H9 (cell line): ENCODE measurements around the gene CAV2. TPM values are rescaled to one million over a fixed set of nuclear protein-coding genes. Genes with fewer than 3 reads are reported as not detected.

Experiments
- DNase-seq: peaks from one replicate; pipeline ENCODE4 v3.0.0-alpha.2; 2017
- H2AFZ ChIP-seq: one replicate; pipeline ENCODE4 v1.6.1; 2013; ENCODE audit warnings: mild to moderate bottlenecking, low read length, control low read depth, moderate library complexity
- H2AK5ac ChIP-seq: 2 replicates; pipeline ENCODE4 v1.6.1; 2013; ENCODE audit warnings: low read length, control low read depth, mixed read lengths; ENCODE audit not compliant: insufficient read length
- H2BK120ac ChIP-seq: one replicate; pipeline ENCODE4 v1.6.1; 2013; ENCODE audit warnings: low read depth, mild to moderate bottlenecking, low read length, control low read depth, inconsistent platforms; ENCODE audit not compliant: poor library complexity, severe bottlenecking
- H2BK12ac ChIP-seq: 2 replicates; pipeline ENCODE4 v1.6.1; 2013; ENCODE audit warnings: low read length, control low read depth, mixed read lengths, low read depth; ENCODE audit not compliant: insufficient read length
- H2BK15ac ChIP-seq: 2 replicates; pipeline ENCODE4 v1.6.1; 2013; ENCODE audit warnings: low read depth, low read length, control low read depth
- H2BK20ac ChIP-seq: one replicate; pipeline ENCODE4 v1.6.1; 2013; ENCODE audit warnings: low read depth, mild to moderate bottlenecking, low read length, control low read depth, inconsistent platforms; ENCODE audit not compliant: poor library complexity, severe bottlenecking
- H2BK5ac ChIP-seq: 2 replicates; pipeline ENCODE4 v1.6.1; 2013; ENCODE audit warnings: low read length, control low read depth, mixed read lengths; ENCODE audit not compliant: insufficient read length
- H3K14ac ChIP-seq: 2 replicates; pipeline ENCODE4 v1.6.1; 2013; ENCODE audit warnings: low read length, control low read depth; ENCODE audit not compliant: insufficient read depth
- H3K18ac ChIP-seq: 2 replicates; pipeline ENCODE4 v1.6.1; 2013; ENCODE audit warnings: low read depth, mild to moderate bottlenecking, mixed read lengths, low read length, control low read depth; ENCODE audit not compliant: insufficient read length
- H3K23ac ChIP-seq: 2 replicates; pipeline ENCODE4 v1.6.1; 2013; ENCODE audit warnings: low read length, control low read depth, mixed read lengths, low read depth; ENCODE audit not compliant: insufficient read length
- H3K23me2 ChIP-seq: 2 replicates; pipeline ENCODE4 v1.6.1; 2013; ENCODE audit warnings: low read depth, mild to moderate bottlenecking, mixed read lengths, low read length, control low read depth; ENCODE audit not compliant: insufficient read length, poor library complexity, severe bottlenecking
- H3K27ac ChIP-seq: 2 replicates; pipeline ENCODE4 v1.5.1; 2013; ENCODE audit warnings: low read length, control low read depth, mixed read lengths, low read depth; ENCODE audit not compliant: insufficient read length
- H3K27me3 ChIP-seq: 2 replicates; pipeline ENCODE4 v1.6.1; 2013; ENCODE audit warnings: low read length, control low read depth, inconsistent platforms; ENCODE audit not compliant: insufficient read depth
- H3K4ac ChIP-seq: 2 replicates; pipeline ENCODE4 v1.6.1; 2013; ENCODE audit warnings: low read depth, mild to moderate bottlenecking, control low read depth, inconsistent platforms, low read length, moderate library complexity
- H3K4me1 ChIP-seq: 2 replicates; pipeline ENCODE4 v1.6.1; 2013; ENCODE audit warnings: low read length, control low read depth, inconsistent platforms; ENCODE audit not compliant: insufficient read depth
- H3K4me2 ChIP-seq: 2 replicates; pipeline ENCODE4 v1.6.1; 2013; ENCODE audit warnings: low read length, control low read depth, mixed read lengths; ENCODE audit not compliant: insufficient read length, insufficient read depth
- H3K56ac ChIP-seq: 2 replicates; pipeline ENCODE4 v1.6.1; 2013; ENCODE audit warnings: low read depth, mild to moderate bottlenecking, mixed read lengths, low read length, control low read depth; ENCODE audit not compliant: insufficient read length
- H3K79me1 ChIP-seq: 2 replicates; pipeline ENCODE4 v1.6.1; 2013; ENCODE audit warnings: low read depth, mild to moderate bottlenecking, moderate library complexity, low read length, control low read depth, inconsistent platforms; ENCODE audit not compliant: insufficient read depth, poor library complexity, severe bottlenecking
- H3K79me2 ChIP-seq: 2 replicates; pipeline ENCODE4 v1.6.1; 2013; ENCODE audit warnings: low read length, control low read depth, inconsistent platforms; ENCODE audit not compliant: insufficient read depth
- H3K9ac ChIP-seq: 2 replicates; pipeline ENCODE4 v1.6.1; 2013; ENCODE audit warnings: low read length, control low read depth, mixed read lengths; ENCODE audit not compliant: insufficient read length; ENCODE audit errors: extremely low read depth
- H3K9me3 ChIP-seq: one replicate; pipeline ENCODE4 v1.6.1; 2013; ENCODE audit warnings: low read depth, low read length, inconsistent platforms; ENCODE audit not compliant: control insufficient read depth
- H3T11ph ChIP-seq: one replicate; pipeline ENCODE4 v1.6.1; 2013; ENCODE audit warnings: mild to moderate bottlenecking, low read length, control low read depth, inconsistent platforms
- H4K20me1 ChIP-seq: one replicate; pipeline ENCODE4 v1.6.1; 2013; ENCODE audit not compliant: control insufficient read depth, insufficient read length, insufficient read depth
- H4K5ac ChIP-seq: 2 replicates; pipeline ENCODE4 v1.6.1; 2013; ENCODE audit warnings: low read depth, mild to moderate bottlenecking, mixed read lengths, low read length, control low read depth; ENCODE audit not compliant: insufficient read length
- H4K8ac ChIP-seq: replicated peaks from 2 replicates; pipeline ENCODE4 v1.6.1; 2013; ENCODE audit warnings: low read length, control low read depth, mixed read lengths, low read depth; ENCODE audit not compliant: insufficient read length
- H4K91ac ChIP-seq: 2 replicates; pipeline ENCODE4 v1.6.1; 2013; ENCODE audit warnings: low read depth, mild to moderate bottlenecking, moderate library complexity, mixed read lengths, low read length, control low read depth; ENCODE audit not compliant: insufficient read length
- H3K27ac Mint-ChIP-seq, 3 experiments: 2 replicates in 2 of 3; 3 replicates in 1 of 3; pipeline ENCODE4 v1.8.0; 2020 to 2021; ENCODE audit warnings: mixed read lengths in 3 of 3, mild to moderate bottlenecking in 1 of 3, moderate library complexity in 1 of 3
- H3K27me3 Mint-ChIP-seq: 2 replicates; pipeline ENCODE4 v1.8.0; 2021; ENCODE audit warnings: low read depth, mild to moderate bottlenecking, moderate library complexity, mixed read lengths
- H3K36me3 Mint-ChIP-seq, 3 experiments: 2 replicates in 2 of 3; 3 replicates in 1 of 3; pipeline ENCODE4 v1.8.0; 2020 to 2021; ENCODE audit warnings: low read depth in 3 of 3, mixed read lengths in 3 of 3; ENCODE audit not compliant: insufficient read depth in 1 of 3
- H3K4me1 Mint-ChIP-seq, 2 experiments: 2 replicates each; pipeline ENCODE4 v1.8.0; 2020; ENCODE audit warnings: mixed read lengths in 2 of 2
- H3K4me3 Mint-ChIP-seq, 2 experiments: 2 replicates in 1 of 2; 3 replicates in 1 of 2; pipeline ENCODE4 v1.8.0; 2020 to 2021; ENCODE audit warnings: mild to moderate bottlenecking in 2 of 2, mixed read lengths in 2 of 2, moderate library complexity in 1 of 2
- H3K9me3 Mint-ChIP-seq, 2 experiments: 2 replicates in 1 of 2; 3 replicates in 1 of 2; pipeline ENCODE4 v1.8.0; 2020; ENCODE audit warnings: mild to moderate bottlenecking in 2 of 2, mixed read lengths in 2 of 2, moderate library complexity in 1 of 2
- CTCF ChIP-seq: fragments of 200-600 bp; sonication (generic); conservative IDR thresholded peaks from 3 replicates; pipeline ENCODE4 v1.8.0; 2021; ENCODE audit warnings: antibody characterized with exemption, mild to moderate bottlenecking
- WGBS: extraction: QIAGEN DNeasy Blood & Tissue Kit; methylation state at CpG from one replicate; pipeline ENCODE4 v1.1.7; 2013; ENCODE audit warnings: missing lambda C conversion rate, low lambda C conversion rate, mixed read lengths; ENCODE audit not compliant: insufficient read length; ENCODE audit errors: extremely low coverage; 5-methylcytosine and 5-hydroxymethylcytosine counted together
- total RNA-seq: library from RNA; stranded (reverse); gene quantifications from 2 replicates; pipeline ENCODE4 v1.2.1, GENCODE V29; 2021

CAV2 gene
- total RNA-seq, 1 experiment from 2014 or later = 3.7 TPM

GRCh38 chr7:116541951-116542350 lies 42.4 kb downstream of the CAV2 start:
- no peak overlapping the region for H3K27ac ChIP-seq

More at GRCh38 chr7:116541951-116542350, 42.4 kb downstream of the CAV2 start:
- TF ChIP-seq CTCF = no peak
- Mint-ChIP-seq H3K4me3 (no peak overlapping the region), H3K27ac (no peak overlapping the region; a peak in 1 of 7 replicates), H3K36me3 (peaks cover 0 to 3% (median 3%) of the 10 kb centered on the region in 3 experiments; a peak in 1 of 7 replicates), H3K27me3 (no peaks in the 10 kb centered on the region), H3K9me3 (no peaks in the 10 kb centered on the region; a peak in 1 of 5 replicates), H3K4me1 (no peaks in the 10 kb centered on the region)
- Histone ChIP-seq H3K9me3 (no peaks in the 10 kb centered on the region), H3K23me2 (no peaks in the 10 kb centered on the region), H2AFZ (no peak overlapping the region), H3K18ac (no peak overlapping the region), H4K91ac (no peak overlapping the region), H3K79me2 (no peaks in the 10 kb centered on the region), H3K23ac (no peak overlapping the region), H4K5ac (no peak overlapping the region), H2BK12ac (no peak overlapping the region), H2BK15ac (no peak overlapping the region), H3K4me2 (no peak overlapping the region), H3K27me3 (no peaks in the 10 kb centered on the region; the same call in 1 of the 2 replicates), H2BK5ac (no peak overlapping the region), H2BK120ac (no peak overlapping the region), H3K79me1 (no peaks in the 10 kb centered on the region), H3T11ph (no peak overlapping the region), H3K9ac (no peak overlapping the region), H2AK5ac (no peak overlapping the region), H2BK20ac (no peak overlapping the region), H3K14ac (no peak overlapping the region), H4K20me1 (no peaks in the 10 kb centered on the region), H3K4ac (no peak overlapping the region), H3K4me1 (no peaks in the 10 kb centered on the region), H4K8ac (no peak overlapping the region), H3K56ac (no peak overlapping the region)
- no peak for DNase-seq
- no CpG with 5 or more reads among the region's 3 CpGs for WGBS
